Suprapubic skin (tissue), 4 donors: ENCODE data around the gene TSEN54.

Experiments used
- CTCF ChIP-seq, 2 donors: fragments of 200-600 bp in 1 of 2; fragments of 450-650 bp in 1 of 2; sonication (generic) in 1 of 2; IDR thresholded peaks; one replicate each; pipeline ENCODE4 v1.5.1; 2016 to 2019; ENCODE audit warnings: antibody characterized with exemption in 2 of 2, mild to moderate bottlenecking in 1 of 2, moderate library complexity in 1 of 2
- EP300 ChIP-seq: sonication (generic); formaldehyde crosslinking; IDR thresholded peaks from one replicate; pipeline ENCODE4 v1.6.1; 2017; ENCODE audit warnings: antibody characterized with exemption
- POLR2A ChIP-seq, 2 donors: fragments of 450-650 bp; IDR thresholded peaks; one replicate each; pipeline ENCODE4 v1.6.1; 2017; ENCODE audit warnings: antibody characterized with exemption in 2 of 2, mild to moderate bottlenecking in 2 of 2, moderate library complexity in 2 of 2
- POLR2AphosphoS5 ChIP-seq, 3 donors: sonication (generic); formaldehyde crosslinking; IDR thresholded peaks; one replicate each; pipeline ENCODE4 v1.6.1; 2017; ENCODE audit warnings: antibody characterized with exemption in 3 of 3

- TF ChIP-seq POLR2AphosphoS5 (IDR thresholded peaks at IDR 0.05) (no peak), CTCF (IDR thresholded peaks at IDR 0.05) (no peak), POLR2A (IDR thresholded peaks at IDR 0.05) (no peak), EP300 (no peak)
These were observed 48.0 kb upstream of the TSEN54 start for GRCh38 chr17:75468291-75468754.
